Lung (tissue), 12 donors: Measurements from ENCODE around the gene TLCD3A. TPM values are rescaled to one million over a fixed set of nuclear protein-coding genes. Genes with fewer than 3 reads are reported as not detected.
A peak's percentile ranks its signal among the peaks of the same experiment; 100 is the strongest.

ENCODE experiments used
- ATAC-seq: fragments of 200-7000 bp; cut with Tn5 transposase; one replicate; pipeline ENCODE4 v1.9.1; 2020; ENCODE audit warnings: moderate number of reproducible peaks; ENCODE audit not compliant: insufficient read depth, low FRiP score
- DNase-seq, 3 donors: peaks; one replicate each; pipeline ENCODE4 v3.0.0-alpha.2; 2013 to 2017
- H3K27ac ChIP-seq, 2 donors: one replicate each; pipeline ENCODE4 v1.5.1; 2013; ENCODE audit warnings: mild to moderate bottlenecking in 2 of 2, moderate library complexity in 2 of 2, control low read depth in 1 of 2, inconsistent platforms in 1 of 2, low read depth in 1 of 2, low read length in 1 of 2
- H3K27me3 ChIP-seq, 3 donors: one replicate each; pipeline ENCODE4 v1.5.1; 2013; ENCODE audit warnings: low read length in 2 of 3; ENCODE audit not compliant: control insufficient read depth in 3 of 3, insufficient read depth in 3 of 3
- H3K36me3 ChIP-seq, 4 donors: one replicate each; pipeline ENCODE4 v1.5.1; 2013; ENCODE audit warnings: low read length in 4 of 4, mild to moderate bottlenecking in 1 of 4, moderate library complexity in 1 of 4; ENCODE audit not compliant: control insufficient read depth in 4 of 4, insufficient read depth in 4 of 4
- H3K4me1 ChIP-seq, 5 donors: one replicate each; pipeline ENCODE4 v1.5.1; 2013; ENCODE audit warnings: low read length in 5 of 5, mild to moderate bottlenecking in 2 of 5, moderate library complexity in 1 of 5; ENCODE audit not compliant: control insufficient read depth in 5 of 5, insufficient read depth in 5 of 5
- H3K4me3 ChIP-seq: one replicate; pipeline ENCODE4 v1.5.1; 2013; ENCODE audit warnings: mild to moderate bottlenecking, control low read depth, moderate library complexity
- H3K9ac ChIP-seq, 2 donors: one replicate each; pipeline ENCODE4 v1.5.1; 2013; ENCODE audit warnings: low read length in 2 of 2, control low read depth in 1 of 2; ENCODE audit not compliant: insufficient read depth in 1 of 2
- H3K9me3 ChIP-seq, 4 donors: one replicate each; pipeline ENCODE4 v1.5.1; 2013; ENCODE audit warnings: low read length in 3 of 4, mild to moderate bottlenecking in 1 of 4, moderate library complexity in 1 of 4; ENCODE audit not compliant: control insufficient read depth in 4 of 4, insufficient read depth in 3 of 4
- CTCF ChIP-seq: IDR thresholded peaks from 2 replicates; pipeline ENCODE4 v1.5.1; 2012; ENCODE audit warnings: mild to moderate bottlenecking; ENCODE audit errors: control extremely low read depth, extremely low read depth
- WGBS, 2 donors: extraction: QIAGEN DNeasy Blood & Tissue Kit; methylation state at CpG; one replicate each; pipeline ENCODE4 v1.1.7; 2013; 5-methylcytosine and 5-hydroxymethylcytosine counted together
- polyA plus RNA-seq, 2 donors: library from polyadenylated mRNA; stranded (reverse); fragments of 200-250 nt; gene quantifications; one replicate each; pipeline ENCODE4 v1.2.1, GENCODE V29; 2013
- total RNA-seq, 2 donors: library from RNA; depleted of rRNA in 1 of 2; stranded (reverse); fragments of >200 nt in 1 of 2; gene quantifications; one replicate each; pipeline ENCODE4 v1.2.1, GENCODE V29; 2014 to 2021
- donor health status: control.
- donor health status: control.
- donor health status: Bipolar disorder and iron deficiency.
- donor health status: healthy.
- donor health status: DM: yes; HTN: yes; CAD: no.

TLCD3A gene
- total and polyA plus RNA-seq, 4 donors: 8.4 to 16.2 (median 11.0) TPM

- peaks cover 0 to 12% (median 0%) of the 10 kb centered on the region in 5 donors for H3K4me1 ChIP-seq
- DNase-seq (no peak), ATAC-seq (no peak)
- TF ChIP-seq CTCF: no peak
- H3K27me3 ChIP-seq: no peaks in the 10 kb centered on the region
- H3K36me3 ChIP-seq: peaks cover 9 to 27% (median 16%) of the 10 kb centered on the region in 4 donors
- no peak overlapping the region for H3K9ac ChIP-seq
- H3K4me3 ChIP-seq: no peak overlapping the region
- no peak overlapping the region for H3K27ac ChIP-seq
- no peaks in the 10 kb centered on the region for H3K9me3 ChIP-seq
- 74 to 86% methylated on average over 19 of the region's 19 CpGs for WGBS, 2 donors
These were observed 59.4 kb downstream of the TLCD3A start for GRCh38 chr17:791829-792228.

GRCh38 chr17:792277-792676, 59.9 kb downstream of the TLCD3A start:
- Histone ChIP-seq H3K9me3 (no peaks in the 10 kb centered on the region), H3K4me3 (no peak overlapping the region), H3K9ac (no peak overlapping the region), H3K4me1 (peaks cover 0 to 12% (median 0%) of the 10 kb centered on the region in 5 donors), H3K27ac (no peak overlapping the region), H3K36me3 (peaks cover 9 to 27% (median 18%) of the 10 kb centered on the region in 4 donors), H3K27me3 (no peaks in the 10 kb centered on the region)
- ATAC-seq: no peak
- WGBS, 2 donors: 81 to 82% methylated on average over 9 of the region's 9 CpGs
- no peak for TF ChIP-seq CTCF
- peak in 1 of 3 donors; percentile 10 for DNase-seq

Other genes with a start within 250 kb of the TLCD3A start
- 10 to 100 TPM; 34.7 to 74.7 TPM for gene VPS53, start 17.8 kb upstream of the TLCD3A start, total RNA-seq
- gene VPS53, start 17.8 kb upstream of the TLCD3A start, polyA plus RNA-seq: 10 to 100 TPM; 11.9 to 14.1 TPM
- gene GEMIN4, start 19.7 kb downstream of the TLCD3A start, total RNA-seq: 10 to 100 TPM; 16.7 to 21.7 TPM
- 10 to 100 TPM in 1 of 2 donors, 1 to 10 TPM in 1; 8.5 to 11.8 TPM for gene GEMIN4, start 19.7 kb downstream of the TLCD3A start, polyA plus RNA-seq
- 10 to 100 TPM; 39.9 to 60.3 TPM for gene GLOD4, start 49.7 kb downstream of the TLCD3A start, total RNA-seq
- 10 to 100 TPM; 31.9 to 36.9 TPM for gene GLOD4, start 49.7 kb downstream of the TLCD3A start, polyA plus RNA-seq
- 10 to 100 TPM; 12.5 to 16.3 TPM for gene MRM3, start 49.8 kb downstream of the TLCD3A start, total RNA-seq
- 10 to 100 TPM; 10.4 to 13.8 TPM for gene MRM3, start 49.8 kb downstream of the TLCD3A start, polyA plus RNA-seq
- gene NXN, start 247.2 kb downstream of the TLCD3A start, total RNA-seq: 10 to 100 TPM; 49.3 to 57.7 TPM
- gene NXN, start 247.2 kb downstream of the TLCD3A start, polyA plus RNA-seq: 10 to 100 TPM; 17.6 to 30.5 TPM